HG03045 (cell line): ENCODE results near the gene UXT.
"Not testable (repeated sequence)": the region's sequence is repeated elsewhere in the genome, so short reads cannot be mapped to it uniquely, and the experiment has no call there.

Experiments used
- ATAC-seq: cut with Tn5 transposase; IDR thresholded peaks from one replicate; pipeline ENCODE4 v1.9.1; 2021; ENCODE audit warnings: mild to moderate bottlenecking, moderate library complexity; ENCODE audit not compliant: unreplicated experiment

The UXT gene, protein sequence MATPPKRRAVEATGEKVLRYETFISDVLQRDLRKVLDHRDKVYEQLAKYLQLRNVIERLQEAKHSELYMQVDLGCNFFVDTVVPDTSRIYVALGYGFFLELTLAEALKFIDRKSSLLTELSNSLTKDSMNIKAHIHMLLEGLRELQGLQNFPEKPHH

DNA sequence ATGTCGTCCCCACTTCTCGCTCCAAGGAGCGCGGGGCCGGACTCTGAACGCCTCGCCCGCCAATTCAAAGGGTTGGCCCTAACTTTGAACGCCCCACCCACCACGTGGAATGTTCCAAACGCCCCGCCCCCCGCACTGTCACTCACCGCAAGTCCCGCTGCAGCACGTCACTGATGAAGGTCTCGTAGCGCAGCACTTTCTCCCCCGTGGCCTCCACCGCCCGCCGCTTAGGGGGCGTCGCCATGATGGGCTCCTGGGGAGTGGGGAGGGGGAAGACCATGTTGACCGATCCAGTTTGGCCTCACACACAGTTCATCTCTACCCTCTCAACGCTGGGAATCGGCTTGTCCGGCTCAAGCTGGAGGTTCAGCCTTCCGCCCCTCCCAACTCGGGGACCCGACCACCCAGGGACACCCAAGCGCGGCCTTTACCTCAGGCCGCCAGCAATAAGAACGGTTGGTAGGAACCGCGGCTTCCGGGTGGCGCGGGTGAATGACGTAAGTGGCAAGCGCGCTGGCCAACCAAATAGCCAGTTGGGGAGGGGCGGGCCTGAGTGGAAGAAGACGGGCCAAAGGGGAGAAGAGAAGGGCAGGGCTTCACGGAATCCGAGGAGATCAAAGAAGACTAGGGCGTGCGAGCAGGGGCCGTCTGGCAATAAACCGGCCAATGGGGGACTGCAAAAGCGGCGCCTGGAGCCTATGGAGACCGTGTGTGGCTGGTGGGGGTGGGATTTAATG, at the start of gene UXT:
Gene UXT (minus strand): TSS at position 497 of the 737 bp plus-strand sequence. CDS start 253 bp downstream, at position 244.
- ATAC-seq: peak; percentile 87

DNA sequence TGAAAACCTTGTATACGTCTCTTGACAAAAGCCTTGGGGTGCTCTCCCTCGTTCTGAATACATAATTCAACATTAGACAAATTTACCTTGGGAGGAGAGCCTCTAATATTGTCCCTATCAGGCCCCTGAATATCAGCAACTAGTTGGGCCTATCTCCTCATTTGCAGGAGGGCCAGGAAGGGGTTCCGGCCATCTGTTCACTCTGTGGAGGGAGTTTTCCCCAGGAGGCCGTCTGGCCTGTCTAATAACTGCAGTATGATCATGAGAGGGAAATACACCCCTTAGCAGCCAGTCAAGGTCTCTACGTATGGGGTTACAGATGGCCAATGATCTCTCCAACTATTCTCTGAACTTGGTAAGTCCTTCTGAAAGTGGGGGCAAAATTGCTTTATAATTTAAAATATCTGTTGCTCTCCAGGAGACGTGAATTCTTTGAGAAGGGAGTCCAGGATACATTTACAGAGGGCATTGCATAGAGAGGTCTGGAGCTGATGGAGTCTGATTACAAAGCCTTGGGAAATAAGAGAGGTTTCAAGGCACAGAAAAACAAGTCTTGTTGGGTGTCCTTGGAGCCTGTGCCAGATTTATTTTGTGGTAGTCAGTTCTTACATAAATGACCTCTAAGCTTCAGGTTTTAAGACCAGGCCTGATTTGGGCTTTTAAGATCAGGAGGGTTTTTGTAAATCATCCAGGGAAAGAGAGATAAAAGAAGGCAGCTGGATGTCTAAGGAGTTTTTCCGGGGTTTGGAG, 48.2 kb upstream of the UXT start:
- ATAC-seq: no peak

DNA sequence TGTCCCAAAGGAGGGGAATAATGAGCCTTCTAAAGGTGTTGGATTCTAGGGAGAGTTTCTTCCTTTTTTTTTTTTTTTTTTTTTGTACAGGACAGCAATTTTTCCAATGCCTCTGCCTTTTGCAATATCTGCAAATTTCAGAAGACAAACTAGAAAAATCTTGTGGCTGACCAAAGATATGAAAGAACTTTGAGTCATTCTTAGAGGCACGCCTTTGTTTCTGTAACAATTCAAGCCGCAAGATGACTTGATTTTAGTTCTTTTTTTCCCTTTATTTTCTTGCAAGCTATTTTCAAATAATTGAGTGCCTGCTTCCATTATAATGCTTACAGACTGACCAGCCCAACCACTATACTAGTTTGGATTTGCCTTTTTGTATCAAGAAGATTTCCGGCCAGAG, 47.6 kb upstream of the UXT start:
- ATAC-seq: no peak

- ATAC-seq: no peak
Measured at GRCh38 chrX:47704736-47705135, 45.8 kb upstream of the UXT start.

- ATAC-seq: no peak
Measured at GRCh38 chrX:47697181-47697580, 38.2 kb upstream of the UXT start.

DNA sequence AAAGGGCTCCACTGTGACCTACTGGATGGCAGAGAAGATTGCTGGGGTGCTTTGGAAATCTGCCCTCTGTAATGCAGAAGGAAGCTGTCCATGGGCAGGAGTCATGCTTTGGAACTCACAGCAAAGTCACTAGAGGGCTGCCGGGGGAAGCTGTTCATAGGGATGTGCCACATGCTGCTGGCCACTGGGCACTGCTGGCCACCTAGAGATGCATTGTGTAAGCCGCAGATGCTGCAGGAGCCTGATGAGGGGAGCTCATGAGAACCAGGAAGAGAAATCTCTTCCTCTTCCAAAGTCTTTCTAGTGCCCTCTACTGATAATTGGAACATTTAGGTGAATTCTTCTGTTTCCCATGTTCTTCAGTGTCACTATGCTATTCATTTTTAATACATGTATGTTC, 31.2 kb upstream of the UXT start:
- ATAC-seq: no peak

DNA sequence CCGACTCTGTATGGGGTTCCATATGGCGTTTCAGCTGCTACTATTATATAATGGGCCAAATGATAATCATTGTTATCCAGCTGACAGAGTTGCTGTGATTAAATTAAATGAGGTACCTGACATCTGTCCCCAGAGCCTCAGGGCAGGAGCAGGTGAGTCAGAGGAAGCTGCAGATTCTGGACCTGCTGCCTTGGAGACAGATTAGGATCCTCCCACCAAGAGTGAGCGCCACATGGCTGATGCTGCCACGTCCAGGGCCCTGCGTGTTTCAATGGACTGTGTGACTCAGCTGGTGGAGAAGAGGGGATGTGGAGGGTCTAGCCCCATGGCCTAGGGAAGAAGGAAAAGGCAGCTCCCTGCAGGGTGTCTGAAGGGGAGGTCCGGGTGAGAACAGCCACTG, 28.3 kb upstream of the UXT start:
- no peak for ATAC-seq

GRCh38 chrX:47683829-47684205, 24.8 kb upstream of the UXT start:
- no peak for ATAC-seq

DNA sequence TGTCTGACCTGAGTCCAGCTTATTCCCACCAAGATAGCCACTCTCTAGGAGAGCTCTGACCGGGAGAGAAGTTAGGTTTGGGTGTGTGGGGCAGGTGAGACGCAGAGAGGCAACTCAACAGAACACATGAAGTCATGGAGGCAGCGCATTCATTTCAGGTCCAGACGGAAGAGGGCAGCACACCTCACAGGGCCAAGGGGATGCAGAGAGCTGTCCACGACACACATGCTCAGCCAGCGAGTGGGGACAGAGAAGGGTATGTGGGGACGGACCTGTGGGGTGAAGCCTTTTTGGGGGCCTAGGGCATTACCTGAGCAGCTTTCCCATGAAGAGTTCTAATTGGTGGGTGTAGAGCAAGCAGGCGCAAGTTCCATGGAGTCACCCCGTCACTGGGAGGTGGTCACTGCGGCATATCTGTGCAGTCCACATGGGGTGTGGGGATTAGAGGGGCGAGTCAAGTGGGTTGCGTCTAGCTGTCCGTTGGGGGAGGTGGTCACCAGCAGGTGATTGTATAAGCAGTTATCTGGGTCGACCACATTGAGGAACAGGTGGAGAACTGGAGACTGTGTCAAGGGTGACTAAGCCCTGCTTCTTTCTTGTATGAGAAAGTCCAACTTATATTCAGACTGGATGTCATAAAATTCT, 24.3 kb upstream of the UXT start:
- no peak for ATAC-seq

DNA sequence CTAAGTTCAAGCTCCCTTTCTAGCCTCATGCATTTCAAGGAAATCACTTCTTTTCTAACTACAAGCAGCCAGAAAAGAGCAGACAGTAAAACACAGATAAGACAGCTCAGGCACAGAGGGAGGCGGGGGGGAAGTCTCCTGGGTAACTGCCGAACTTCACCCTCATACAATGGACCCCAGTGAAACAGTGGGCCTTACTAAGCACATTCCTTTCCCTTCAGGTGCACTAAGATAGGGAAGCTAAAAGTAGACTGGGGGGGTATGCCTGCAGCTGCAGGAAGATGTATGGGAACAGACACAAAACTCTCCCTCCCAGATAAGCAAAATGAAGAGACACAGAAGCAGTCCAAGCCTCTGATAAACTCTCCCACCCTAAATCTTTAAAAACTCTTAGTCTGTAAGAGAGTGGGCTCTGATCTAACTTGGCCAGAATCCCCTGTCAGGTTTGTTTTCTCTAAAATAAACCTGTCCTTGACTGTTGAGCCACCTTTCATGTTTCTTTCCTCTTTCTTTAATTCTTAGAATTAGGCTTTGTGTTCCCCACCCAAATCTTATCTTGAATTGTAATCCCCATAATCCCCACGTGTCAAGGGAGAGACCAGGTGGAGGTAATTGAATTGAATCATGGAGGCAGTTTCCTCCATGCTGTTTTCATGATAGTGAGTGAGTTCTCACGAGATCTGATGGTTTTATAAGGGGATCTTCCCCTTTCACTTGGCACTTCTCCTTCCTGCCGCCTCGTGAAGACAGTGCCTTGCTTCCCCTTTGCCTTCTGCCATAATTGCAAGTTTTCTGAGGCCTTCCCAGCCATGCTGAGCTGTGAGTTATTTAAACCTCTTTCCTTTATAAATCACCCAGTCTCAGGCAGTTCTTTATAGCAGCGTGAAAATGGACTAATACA, 17.2 kb upstream of the UXT start:
- ATAC-seq: not testable (repeated sequence)

DNA sequence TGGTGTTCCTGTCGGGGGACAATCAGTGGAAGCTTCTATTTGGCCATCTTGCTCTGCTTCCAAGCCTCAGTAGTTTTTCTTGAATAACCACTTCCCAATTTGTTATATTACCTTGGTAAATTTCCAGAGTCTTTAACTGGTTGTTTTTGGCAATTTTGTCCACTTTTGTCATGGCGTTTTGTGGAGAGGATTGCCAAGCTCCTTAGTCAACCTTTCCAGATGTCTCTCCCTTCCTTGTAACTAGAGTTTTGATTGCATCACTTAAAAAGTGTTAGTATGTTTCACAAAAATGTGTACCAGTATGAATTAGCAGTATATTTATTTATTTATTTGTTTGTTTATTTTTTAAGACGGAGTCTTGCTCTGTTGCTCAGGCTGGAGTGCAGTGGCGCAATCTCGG, 15.8 kb upstream of the UXT start:
- ATAC-seq: no peak

DNA sequence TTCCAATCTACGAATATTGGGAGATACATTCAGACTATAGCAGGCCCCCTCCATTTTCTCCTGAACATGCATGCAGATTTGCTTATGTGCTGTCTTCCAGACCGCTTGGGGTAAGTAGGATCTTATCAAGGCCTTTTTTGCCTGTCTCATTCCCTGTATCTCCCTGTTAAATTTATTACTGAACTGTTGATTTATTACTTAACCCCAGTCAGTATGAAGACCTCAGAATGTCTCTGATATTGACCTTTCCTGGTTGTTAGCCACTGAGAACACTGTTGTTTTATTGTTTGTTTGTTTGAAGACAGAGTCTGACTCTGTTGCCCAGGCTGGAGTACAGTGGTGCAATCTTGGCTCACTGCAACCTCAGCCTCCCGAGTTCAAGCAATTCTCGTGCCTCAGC, 6.8 kb upstream of the UXT start:
- ATAC-seq: not testable (repeated sequence)

DNA sequence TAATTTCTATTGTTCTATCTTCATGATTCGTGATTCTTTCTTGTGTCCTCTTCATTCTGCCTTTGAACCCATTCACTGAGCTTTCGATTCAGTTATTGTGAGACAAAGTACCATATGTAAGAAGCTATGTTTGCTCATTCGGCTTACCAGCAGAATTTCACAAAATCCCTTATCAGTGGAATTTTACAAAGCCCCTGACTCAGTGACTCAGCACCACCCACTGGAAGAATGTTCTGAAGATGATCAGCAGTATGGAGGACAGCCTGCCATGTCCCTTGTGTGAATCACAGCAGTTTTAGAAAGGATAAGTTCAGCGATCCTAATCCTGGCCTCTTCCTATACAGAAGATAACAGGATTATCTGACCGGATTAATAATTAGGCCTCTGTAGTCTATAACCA, 5.8 kb upstream of the UXT start:
- no peak for ATAC-seq

DNA sequence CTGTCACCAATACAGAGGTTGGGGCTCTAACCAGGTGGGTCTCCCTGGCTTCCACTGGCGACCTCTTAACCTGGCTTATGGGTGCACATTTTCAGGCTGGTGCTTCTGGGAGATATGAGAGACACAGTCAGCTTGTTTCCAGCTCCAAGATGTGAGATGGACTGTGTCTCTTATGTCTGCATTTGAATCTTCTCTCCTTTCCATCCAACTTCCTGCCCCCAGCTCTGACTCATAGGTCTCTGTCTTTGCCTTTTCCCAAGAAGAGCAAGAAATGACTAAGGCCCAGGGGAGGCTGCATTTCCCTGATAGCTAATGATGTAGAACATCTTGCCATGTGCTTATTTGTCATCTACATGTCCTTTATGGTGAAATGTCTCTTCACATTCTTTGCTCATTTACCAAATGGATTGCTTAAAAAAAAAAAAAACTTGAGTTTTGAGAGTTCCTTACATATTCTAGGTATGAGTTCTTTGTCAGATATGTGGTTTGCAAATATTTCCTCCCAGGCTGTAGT, 3.2 kb upstream of the UXT start:
- no peak for ATAC-seq

DNA sequence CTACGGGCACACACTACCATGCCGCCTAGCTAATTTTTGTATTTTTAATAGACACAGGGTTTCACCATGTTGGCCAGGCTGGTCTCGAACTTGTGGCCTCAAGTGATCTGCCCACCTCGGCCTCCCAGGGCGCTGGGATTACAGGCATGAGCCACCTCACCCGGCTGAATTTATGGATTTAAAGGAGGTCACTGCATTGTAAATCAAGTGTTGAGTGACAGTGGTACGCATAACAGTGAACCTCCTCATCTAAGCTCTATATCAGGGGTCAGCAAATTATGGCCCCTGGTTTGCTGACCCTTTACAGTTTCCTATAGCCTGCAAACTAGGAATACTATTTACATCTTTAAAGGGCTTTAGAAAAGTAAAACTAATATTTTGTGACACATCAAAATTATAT, 2.6 kb upstream of the UXT start:
- no peak for ATAC-seq

GRCh38 chrX:47659421-47659726, 394 bp upstream of the UXT start:
- ATAC-seq: no peak

- no peak for ATAC-seq
Measured at GRCh38 chrX:47658301-47658683, 688 bp downstream of the UXT start.

- ATAC-seq: no peak
Measured at GRCh38 chrX:47651043-47651905, 7.7 kb downstream of the UXT start.

DNA sequence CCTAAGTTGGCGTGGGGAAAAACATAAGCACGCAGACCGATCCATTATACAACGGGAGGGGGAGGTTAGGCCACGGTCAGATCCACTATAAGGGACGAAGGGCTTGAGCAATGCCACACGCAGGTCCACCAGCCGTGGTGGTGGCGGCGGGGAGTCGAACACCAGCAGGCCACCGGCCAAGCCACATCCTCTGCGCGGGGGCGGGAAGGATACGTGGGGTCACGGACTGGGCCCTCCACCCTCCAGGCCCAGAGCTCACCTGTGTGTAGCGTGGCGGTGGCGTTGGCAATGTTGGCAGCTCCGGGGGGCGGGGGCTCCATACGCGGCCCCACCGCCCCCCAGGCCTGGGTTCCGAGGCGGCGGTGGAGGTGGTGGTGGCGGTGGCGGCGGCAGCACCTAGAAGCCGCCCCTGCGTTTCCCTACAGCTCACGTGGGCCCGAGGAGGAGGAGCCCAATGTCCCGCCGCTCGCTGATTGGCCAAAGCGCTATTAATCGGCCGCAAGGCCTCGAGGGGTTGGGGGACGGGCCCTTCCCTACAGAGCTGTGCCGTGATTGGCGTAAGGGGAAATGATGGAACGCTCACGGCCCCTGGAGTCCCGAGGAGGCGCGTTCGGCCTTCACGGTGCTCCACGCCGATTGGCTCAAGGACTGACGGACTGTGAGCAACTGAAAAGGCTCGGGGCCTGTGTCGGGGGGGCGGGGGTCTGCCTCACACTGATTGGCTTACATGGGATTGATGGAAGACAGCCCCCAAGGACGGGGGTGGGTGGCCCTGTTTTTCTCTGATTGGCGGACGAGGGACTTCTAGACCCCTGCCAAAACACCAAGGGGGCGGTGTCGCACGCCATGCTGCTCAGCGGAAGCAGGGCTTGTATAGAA, 8.6 kb downstream of the UXT start, which contains the start of gene ELK1:
Gene ELK1 (minus strand): TSS at position 400 of the 879 bp plus-strand sequence. CDS start 9,122 bp downstream, outside the sequence.
- peak; percentile 94 for ATAC-seq
